H1 (cell line): ENCODE results near the gene PCDHGB3. TPM values are rescaled to one million over a fixed set of nuclear protein-coding genes. Genes with fewer than 3 reads are reported as not detected.
"Not testable (repeated sequence)": the region's sequence is repeated elsewhere in the genome, so short reads cannot be mapped to it uniquely, and the experiment has no call there.

Experiments
- CTCF ChIA-PET: fragments of 300-600 bp; sonication (Branson Sonifier 250); formaldehyde crosslinking; loops from one replicate; lab custom pipeline; 2021; ENCODE audit not compliant: partially characterized antibody; lab: Charles Lee
- POLR2A ChIA-PET: fragments of 300-600 bp; sonication (Branson Sonifier 250); formaldehyde crosslinking; loops from one replicate; lab custom pipeline; 2021; ENCODE audit warnings: inconsistent platforms; ENCODE audit not compliant: partially characterized antibody; lab: Charles Lee
- DNase-seq, 2 experiments: peaks; one replicate each; pipeline versions ENCODE4 v3.0.0 to v3.0.0-alpha.2; 2010 to 2022; ENCODE audit warnings: low spot score in 2 of 2, low read depth in 1 of 2, mixed read lengths in 1 of 2
- FAIRE-seq: peaks from 2 replicates; lab custom pipeline; 2011; peaks lifted over from hg19 to GRCh38; lab: Jason Lieb, UNC
- H2AFZ ChIP-seq: 2 replicates; pipeline ENCODE4 v1.8.1; 2012; ENCODE audit warnings: low read length, inconsistent platforms
- H2AK5ac ChIP-seq: 2 replicates; pipeline ENCODE4 v1.6.1; 2013; ENCODE audit warnings: low read depth, low read length
- H2BK120ac ChIP-seq: replicated peaks from 2 replicates; pipeline ENCODE3; 2013; ENCODE audit warnings: low read depth, low read length, inconsistent platforms
- H2BK12ac ChIP-seq: 2 replicates; pipeline ENCODE4 v1.6.1; 2013; ENCODE audit warnings: low read depth, low read length
- H2BK15ac ChIP-seq: 2 replicates; pipeline ENCODE4 v1.6.1; 2013; ENCODE audit warnings: low read length
- H2BK20ac ChIP-seq: 2 replicates; pipeline ENCODE4 v1.6.1; 2013; ENCODE audit warnings: low read length
- H2BK5ac ChIP-seq: 2 replicates; pipeline ENCODE4 v1.6.1; 2013; ENCODE audit warnings: low read depth, low read length
- H3K14ac ChIP-seq: 2 replicates; pipeline ENCODE4 v1.6.1; 2013; ENCODE audit warnings: inconsistent platforms; ENCODE audit not compliant: insufficient read length
- H3K18ac ChIP-seq: 2 replicates; pipeline ENCODE4 v1.6.1; 2013; ENCODE audit warnings: low read length; ENCODE audit errors: extremely low read depth
- H3K23ac ChIP-seq: 2 replicates; pipeline ENCODE4 v1.6.1; 2013; ENCODE audit warnings: inconsistent platforms; ENCODE audit not compliant: insufficient read length
- H3K23me2 ChIP-seq: 2 replicates; pipeline ENCODE4 v1.6.1; 2013; ENCODE audit warnings: low read depth, low read length
- H3K27ac ChIP-seq: 2 replicates; pipeline ENCODE4 v1.6.1; 2011; ENCODE audit warnings: low read depth, low read length, inconsistent platforms
- H3K27me3 ChIP-seq, 4 experiments: replicated peaks in 1 of 4; 1 replicate in 1 of 4; 2 replicates in 3 of 4; pipeline versions ENCODE4 v1.6.1 to v1.8.1; 2011 to 2013; ENCODE audit warnings: low read length in 3 of 4, mild to moderate bottlenecking in 3 of 4, inconsistent platforms in 2 of 4, mixed read lengths in 2 of 4, moderate library complexity in 1 of 4; ENCODE audit not compliant: control insufficient read depth in 3 of 4, insufficient read depth in 3 of 4; ENCODE audit errors: extremely low read depth in 1 of 4
- H3K36me3 ChIP-seq, 4 experiments: 2 replicates each; pipeline versions ENCODE4 v1.6.1 to v1.8.1; 2011 to 2013; ENCODE audit warnings: mild to moderate bottlenecking in 4 of 4, low read length in 3 of 4, moderate library complexity in 2 of 4, control low read depth in 1 of 4, inconsistent platforms in 1 of 4; ENCODE audit not compliant: insufficient read depth in 4 of 4, control insufficient read depth in 2 of 4
- H3K4ac ChIP-seq: replicated peaks from 2 replicates; pipeline ENCODE3; 2013; ENCODE audit warnings: low read length, low read depth, mixed read lengths, inconsistent platforms; ENCODE audit not compliant: insufficient read length
- H3K4me1 ChIP-seq, 4 experiments: replicated peaks in 1 of 4; 1 replicate in 1 of 4; 2 replicates in 3 of 4; pipeline versions ENCODE4 v1.6.1 to v1.8.1; 2011 to 2013; ENCODE audit warnings: low read length in 3 of 4, inconsistent platforms in 2 of 4, mixed read lengths in 1 of 4; ENCODE audit not compliant: insufficient read depth in 4 of 4, control insufficient read depth in 3 of 4
- H3K4me2 ChIP-seq, 2 experiments: 2 replicates each; pipeline versions ENCODE4 v1.6.1 to v1.8.1; 2011 to 2013; ENCODE audit warnings: low read depth in 2 of 2, low read length in 2 of 2, control low read depth in 1 of 2, inconsistent platforms in 1 of 2, mild to moderate bottlenecking in 1 of 2; ENCODE audit not compliant: insufficient read depth in 1 of 2
- H3K4me3 ChIP-seq, 4 experiments: fragments of 200-600, 300-600 bp in 1 of 4; sonication (generic), shearing (Covaris generic), sonication (Bioruptor Twin) in 1 of 4; 2 replicates each; pipeline versions ENCODE4 v1.5.1 to v1.8.1; 2011 to 2016; ENCODE audit warnings: low read length in 4 of 4, low read depth in 3 of 4, control low read depth in 2 of 4, inconsistent platforms in 2 of 4, mild to moderate bottlenecking in 2 of 4, mixed read lengths in 1 of 4, moderate library complexity in 1 of 4; ENCODE audit not compliant: insufficient read depth in 2 of 4; ENCODE audit errors: extremely low read depth in 1 of 4
- H3K56ac ChIP-seq: replicated peaks from 2 replicates; pipeline ENCODE3; 2013; ENCODE audit warnings: low read depth, mild to moderate bottlenecking, mixed read lengths, low read length, inconsistent platforms; ENCODE audit not compliant: insufficient read length
- H3K79me1 ChIP-seq: 2 replicates; pipeline ENCODE4 v1.6.1; 2013; ENCODE audit warnings: low read depth, low read length, control low read depth
- H3K79me2 ChIP-seq, 2 experiments: 2 replicates each; pipeline versions ENCODE4 v1.6.1 to v1.8.1; 2012 to 2013; ENCODE audit warnings: low read length in 2 of 2, mild to moderate bottlenecking in 2 of 2, inconsistent platforms in 1 of 2; ENCODE audit not compliant: insufficient read depth in 2 of 2, control insufficient read depth in 1 of 2
- H3K9ac ChIP-seq, 4 experiments: replicated peaks in 1 of 4; 1 replicate in 1 of 4; 2 replicates in 3 of 4; pipeline versions ENCODE4 v1.6.1 to v1.8.1; 2011 to 2013; ENCODE audit warnings: low read depth in 3 of 4, low read length in 3 of 4, control low read depth in 2 of 4, mild to moderate bottlenecking in 2 of 4, moderate library complexity in 2 of 4, inconsistent platforms in 1 of 4; ENCODE audit errors: extremely low read depth in 1 of 4
- H3K9me3 ChIP-seq, 2 experiments: 2 replicates each; pipeline versions ENCODE4 v1.6.1 to v1.8.1; 2012 to 2013; ENCODE audit warnings: mild to moderate bottlenecking in 2 of 2, moderate library complexity in 2 of 2, control low read depth in 1 of 2, inconsistent platforms in 1 of 2, low read depth in 1 of 2, low read length in 1 of 2, mixed read lengths in 1 of 2; ENCODE audit not compliant: insufficient read depth in 2 of 2
- H4K20me1 ChIP-seq, 2 experiments: replicated peaks in 1 of 2; 2 replicates each; pipeline versions ENCODE3 to v1.8.1; 2011 to 2013; ENCODE audit warnings: inconsistent platforms in 2 of 2, low read length in 2 of 2, mild to moderate bottlenecking in 1 of 2; ENCODE audit not compliant: insufficient read depth in 2 of 2, control insufficient read depth in 1 of 2
- H4K5ac ChIP-seq: 2 replicates; pipeline ENCODE4 v1.6.1; 2013; ENCODE audit warnings: low read length, low read depth, mixed read lengths, inconsistent platforms; ENCODE audit not compliant: insufficient read length
- H4K8ac ChIP-seq: 2 replicates; pipeline ENCODE4 v1.8.0; 2013; ENCODE audit warnings: mild to moderate bottlenecking, moderate library complexity, low read length, inconsistent platforms; ENCODE audit not compliant: insufficient read depth; ENCODE audit errors: extremely low read depth
- H4K91ac ChIP-seq: replicated peaks from 2 replicates; pipeline ENCODE3; 2013; ENCODE audit warnings: low read length, mixed read lengths, inconsistent platforms; ENCODE audit not compliant: insufficient read length
- CTCF ChIP-seq, 3 experiments: IDR thresholded peaks; 1 replicate in 2 of 3; 2 replicates in 1 of 3; pipeline versions ENCODE4 v1.5.1 to v1.6.1; 2011; ENCODE audit warnings: low read length in 3 of 3, mild to moderate bottlenecking in 3 of 3, inconsistent platforms in 2 of 3, low read depth in 1 of 3, moderate library complexity in 1 of 3; ENCODE audit not compliant: insufficient read depth in 1 of 3; ENCODE audit errors: control extremely low read depth in 1 of 3
- WGBS, 2 experiments: shearing (Covaris generic) in 1 of 2; methylation state at CpG; one replicate each; pipeline versions ENCODE4 v1.1.6 to v1.1.7; 2013 to 2015; ENCODE audit warnings: low lambda C conversion rate in 2 of 2, mixed read lengths in 2 of 2, inconsistent platforms in 1 of 2, low coverage in 1 of 2, missing lambda C conversion rate in 1 of 2; ENCODE audit not compliant: insufficient replicate concordance in 2 of 2, insufficient coverage in 1 of 2, insufficient read length in 1 of 2; ENCODE audit errors: extremely low coverage in 1 of 2, missing lambda C conversion rate in 1 of 2; 5-methylcytosine and 5-hydroxymethylcytosine counted together
- polyA plus RNA-seq, 7 experiments: library from polyadenylated mRNA; depleted of rRNA in 3 of 7; stranded (reverse) in 5 of 7; unstranded in 2 of 7; fragments of >200 nt in 5 of 7; fragments of 200-250 nt in 2 of 7; gene quantifications; 1 replicate in 5 of 7; 2 replicates in 1 of 7; 4 replicates in 1 of 7; pipeline versions ENCODE4 v1.2.1 to v1.2.3, GENCODE V29; 2011 to 2013; ENCODE audit warnings: missing spikeins in 2 of 7, mixed read lengths in 2 of 7
- total RNA-seq: library from RNA; stranded (reverse); fragmentation: NEBNext Ultra II Directional; extraction: Animal tissue kit (Norgen Biotek cat#: 25700); gene quantifications from 2 replicates; pipeline ENCODE4 v1.2.1, GENCODE V29; 2021

The PCDHGB3 gene
- total and polyA plus RNA-seq, 2 of the 8 experiments (the other 6 are each of a cell fraction or from before 2014, with no cell fraction given), result 1.6 to 1.9 TPM

- H3K27ac ChIP-seq, H4K8ac ChIP-seq, H3K23me2 ChIP-seq, H3K4me3 ChIP-seq, POLR2A ChIA-PET, FAIRE-seq, H4K5ac ChIP-seq, H2AFZ ChIP-seq, H2BK5ac ChIP-seq, H3K27me3 ChIP-seq, H3K36me3 ChIP-seq, H3K4me1 ChIP-seq, H2BK20ac ChIP-seq, H2AK5ac ChIP-seq, H3K23ac ChIP-seq, H3K79me1 ChIP-seq, H3K18ac ChIP-seq, H3K14ac ChIP-seq, H3K4me2 ChIP-seq, H2BK12ac ChIP-seq, H4K91ac ChIP-seq, H2BK15ac ChIP-seq, H3K79me2 ChIP-seq, H3K56ac ChIP-seq, H4K20me1 ChIP-seq, H2BK120ac ChIP-seq, H3K9ac ChIP-seq, H3K4ac ChIP-seq: not testable (repeated sequence)
- peak in 2 of 3 experiments; percentile 6 to 24; a peak in 3 of 4 replicates for TF ChIP-seq CTCF (IDR thresholded peaks at IDR 0.05; ENCODE audit: control extremely low read depth in 1 of 3, insufficient read depth in 1 of 3, low read depth in 1 of 3, low read length in 3 of 3)
- WGBS, 2 experiments, result 94% methylated on average over 24 of the region's 48 CpGs; no CpG with 5 or more reads in 1 of the 2 experiments
- DNase-seq, result peak in 1 of 2 experiments; percentile 47
- H3K9me3 ChIP-seq, result peaks cover 36 to 45% of the 10 kb centered on the region in 2 experiments; a peak in 3 of 4 replicates
- CTCF ChIA-PET, result interaction anchor here (0.8 to 2.9 kb wide), 8 partner anchors 12 to 146 kb away, joined by 3 to 11 read pairs (median 5); partner anchors contain the start of genes PCDHGA5, PCDHGB2 and PCDHGB4
These were observed 5.6 kb downstream of the PCDHGB3 start for GRCh38 chr5:141375444-141376155.
